HepG2 (cell line): ENCODE results near the gene ALPL. TPM values are rescaled to one million over a fixed set of nuclear protein-coding genes. Genes with fewer than 3 reads are reported as not detected.

Experiments used
- ATAC-seq: fragments of 200-7000 bp; cut with Tn5 transposase; 3 replicates; pipeline ENCODE4 v1.9.1; 2020; ENCODE audit warnings: mild to moderate bottlenecking, moderate library complexity
- BruUV-seq: library from RNA; stranded (reverse); fragments of 400-500 nt; replicated peaks from 2 replicates; lab custom pipeline; 2021; lab: Mats Ljungman, UMichigan
- CTCF ChIA-PET: fragments of 300-600 bp; formaldehyde crosslinking; extraction: SDS; loops from one replicate; lab custom pipeline; 2021; ENCODE audit warnings: low total read pairs, inconsistent platforms, low intra/inter-chr PET ratio; lab: Yijun Ruan, JAX
- POLR2A ChIA-PET: fragments of 350-600 bp; sonication (Branson Sonifier 250); formaldehyde crosslinking; loops from one replicate; lab custom pipeline; 2020; ENCODE audit warnings: antibody characterized with exemption, inconsistent platforms; lab: Yijun Ruan, JAX
- DNase-seq: peaks from one replicate; pipeline ENCODE4 v3.0.0-alpha.2; 2015; ENCODE audit warnings: low spot score
- FAIRE-seq: peaks from 3 replicates; lab custom pipeline; 2011; peaks lifted over from hg19 to GRCh38; lab: Jason Lieb, UNC
- H2AFZ ChIP-seq: one replicate; pipeline ENCODE4 v1.6.1; 2011; ENCODE audit warnings: low read length, inconsistent platforms
- H3K27ac ChIP-seq: fragments of 300-600 bp; 3 replicates; pipeline ENCODE4 v1.8.0; 2011; ENCODE audit warnings: mixed run types, mild to moderate bottlenecking, mixed read lengths, low read length, inconsistent platforms; ENCODE audit not compliant: insufficient read depth; ENCODE audit errors: extremely low read length
- H3K27me3 ChIP-seq, 2 experiments: fragments of 200-600 bp in 1 of 2; 2 replicates in 1 of 2; 3 replicates in 1 of 2; pipeline versions ENCODE4 v1.6.0 to v1.8.0; 2011; ENCODE audit warnings: low read length in 2 of 2, mild to moderate bottlenecking in 2 of 2, moderate library complexity in 2 of 2, inconsistent platforms in 1 of 2; ENCODE audit not compliant: insufficient read depth in 2 of 2, control insufficient read depth in 1 of 2
- H3K36me3 ChIP-seq, 2 experiments: fragments of 200-600 bp in 1 of 2; replicated peaks in 1 of 2; 2 replicates in 1 of 2; 3 replicates in 1 of 2; pipeline versions ENCODE4 v1.5.1 to v1.8.0; 2011; ENCODE audit warnings: low read length in 2 of 2, inconsistent platforms in 1 of 2; ENCODE audit not compliant: insufficient read depth in 2 of 2, control insufficient read depth in 1 of 2
- H3K4me1 ChIP-seq: 2 replicates; pipeline ENCODE4 v1.5.1; 2012; ENCODE audit warnings: low read length, inconsistent platforms; ENCODE audit not compliant: insufficient read depth
- H3K4me2 ChIP-seq: 2 replicates; pipeline ENCODE4 v1.6.0; 2011; ENCODE audit warnings: low read depth, low read length, inconsistent platforms
- H3K4me3 ChIP-seq, 3 experiments: fragments of 200-600 bp in 1 of 3; sonication (generic), shearing (Covaris generic) in 1 of 3; replicated peaks in 1 of 3; 2 replicates each; pipeline ENCODE4 v1.5.1; 2011 to 2016; ENCODE audit warnings: low read length in 3 of 3, inconsistent platforms in 2 of 3, low read depth in 2 of 3, mild to moderate bottlenecking in 2 of 3, control low read depth in 1 of 3, mixed read lengths in 1 of 3; ENCODE audit not compliant: insufficient read depth in 1 of 3
- H3K79me2 ChIP-seq: one replicate; pipeline ENCODE4 v1.6.1; 2011; ENCODE audit warnings: low read length, inconsistent platforms; ENCODE audit not compliant: insufficient read depth
- H3K9ac ChIP-seq: 2 replicates; pipeline ENCODE4 v1.6.0; 2011; ENCODE audit warnings: mild to moderate bottlenecking, low read depth, low read length, inconsistent platforms; ENCODE audit not compliant: insufficient read depth
- H3K9me3 ChIP-seq: 2 replicates; pipeline ENCODE4 v1.5.1; 2012; ENCODE audit warnings: mild to moderate bottlenecking, low read length
- H4K20me1 ChIP-seq: 2 replicates; pipeline ENCODE4 v1.6.0; 2011; ENCODE audit warnings: inconsistent platforms, mild to moderate bottlenecking, low read length, moderate library complexity; ENCODE audit not compliant: insufficient read depth
- REXO4 ChIP-seq: sonication (generic); formaldehyde crosslinking; IDR thresholded peaks from 2 replicates; pipeline ENCODE4 v1.8.0; 2022; ENCODE audit warnings: missing genetic modification reagents, mild to moderate bottlenecking, borderline replicate concordance
- SMAD9 ChIP-seq: sonication (generic); formaldehyde crosslinking; IDR thresholded peaks from 2 replicates; pipeline ENCODE4 v1.5.1; 2020; ENCODE audit warnings: mild to moderate bottlenecking, missing genetic modification reagents
- SRSF4 ChIP-seq: fragments of 200-400 bp; formaldehyde crosslinking; IDR thresholded peaks from one replicate; pipeline ENCODE4 v1.6.1; 2018; ENCODE audit warnings: mild to moderate bottlenecking, low read depth, low read length, moderate library complexity; ENCODE audit not compliant: poor library complexity, severe bottlenecking
- ZC3H4 ChIP-seq: sonication (generic); formaldehyde crosslinking; IDR thresholded peaks from 2 replicates; pipeline ENCODE4 v1.4.0; 2020; ENCODE audit warnings: missing genetic modification reagents, borderline replicate concordance
- ZNF263 ChIP-seq: sonication (generic); formaldehyde crosslinking; IDR thresholded peaks from 2 replicates; pipeline ENCODE4 v1.4.0; 2020; ENCODE audit warnings: missing genetic modification reagents
- ZNF652 ChIP-seq: IDR thresholded peaks from 2 replicates; pipeline ENCODE4 v1.6.1; 2016; ENCODE audit warnings: low read depth, borderline replicate concordance
- WGBS: methylation state at CpG from one replicate; pipeline ENCODE4 v1.1.6; 2017; ENCODE audit warnings: low lambda C conversion rate; 5-methylcytosine and 5-hydroxymethylcytosine counted together
- in situ Hi-C: cut with HindIII; loops from 2 replicates; pipeline ENCODE4 v1.10.0; 2017; ENCODE audit warnings: low pct_unique_long_range_greater_than_20kb; ENCODE audit not compliant: extremely low pct_ligation_motif_present
- intact Hi-C: fragments of 100-400 bp; cut with micrococcal nuclease; formaldehyde crosslinking; loops from one replicate; pipeline ENCODE4 v1.10.0; 2022; ENCODE audit not compliant: unreplicated experiment
- polyA plus RNA-seq, 8 experiments: library from polyadenylated mRNA; depleted of rRNA in 3 of 8; stranded (reverse) in 7 of 8; unstranded in 1 of 8; fragments of >200 nt; fragmentation: Illumina TruSeq in 4 of 8; extraction: Trizol in 4 of 8; gene quantifications; 2 replicates each; pipeline versions ENCODE4 v1.2.1 to v1.2.3, GENCODE V29; 2011 to 2016; ENCODE audit warnings: low read depth in 4 of 8, missing spikeins in 1 of 8, mixed read lengths in 1 of 8; ENCODE audit not compliant: insufficient read depth in 1 of 8
- total RNA-seq, 5 experiments: library from RNA; depleted of rRNA; stranded (reverse); fragments of >200 nt; fragmentation: Illumina TruSeq; extraction: Trizol; gene quantifications; 2 replicates each; pipeline ENCODE4 v1.2.3, GENCODE V29; 2016; ENCODE audit warnings: low read depth in 1 of 5
- TF ChIP-seq, protein P1 (sequence below): sonication (generic); formaldehyde crosslinking; IDR thresholded peaks from 2 replicates; pipeline ENCODE4 v1.8.0; 2022; ENCODE audit warnings: missing genetic modification reagents, mild to moderate bottlenecking, moderate library complexity, borderline replicate concordance
- TF ChIP-seq, protein P2 (sequence below): sonication (generic); formaldehyde crosslinking; IDR thresholded peaks from 2 replicates; pipeline ENCODE4 v1.4.0; 2020; ENCODE audit warnings: missing genetic modification reagents
- TF ChIP-seq, protein P3 (sequence below): sonication (generic); formaldehyde crosslinking; IDR thresholded peaks from 2 replicates; pipeline ENCODE4 v1.8.1; 2023; ENCODE audit warnings: mild to moderate bottlenecking, inconsistent platforms, moderate library complexity, missing genetic modification reagents, borderline replicate concordance

Gene ALPL
- total and polyA plus RNA-seq, 2 of the 13 experiments (the other 11 are each of a cell fraction or from before 2014, with no cell fraction given): 0.12 TPM; not detected in 1

DNA sequence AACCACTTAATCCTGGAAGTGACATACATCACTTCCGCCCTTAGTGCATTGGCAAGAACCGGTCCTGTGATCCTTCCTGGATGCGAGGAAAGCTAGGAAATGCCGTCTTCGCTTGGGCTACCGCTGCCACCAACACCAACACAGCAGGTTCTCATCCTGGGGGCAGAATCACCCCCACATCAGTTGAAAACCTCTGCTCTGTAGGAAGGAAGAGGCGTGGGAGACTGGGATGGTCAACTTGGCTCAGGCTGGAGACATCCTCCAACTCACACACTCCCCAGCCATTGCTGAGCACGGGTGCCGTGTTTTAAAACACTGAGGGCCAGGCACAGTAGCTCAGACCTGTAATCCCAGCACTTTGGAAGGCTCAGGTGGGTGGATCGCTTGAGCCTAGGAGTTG is 74.9 kb downstream of the ALPL start:
- Histone ChIP-seq H3K36me3 (no peaks in the 10 kb centered on the region), H3K4me1 (peaks cover 41% of the 10 kb centered on the region), H3K9ac (no peak overlapping the region), H3K79me2 (no peaks in the 10 kb centered on the region), H3K9me3 (no peaks in the 10 kb centered on the region), H3K27me3 (peaks cover 3 to 40% of the 10 kb centered on the region in 2 experiments; a peak in 3 of 5 replicates), H4K20me1 (no peaks in the 10 kb centered on the region), H2AFZ (no peak overlapping the region), H3K27ac (no peak overlapping the region), H3K4me3 (no peak overlapping the region), H3K4me2 (no peak overlapping the region)
- ChIA-PET POLR2A (interaction anchor here (0.6 kb wide), 1 partner anchor 446 kb away, joined by 3 read pairs; no protein-coding TSS in a partner anchor), CTCF (no interaction called here)
- no peak for TF ChIP-seq SMAD9 (CRISPR knock-in tag)
- TF ChIP-seq ZNF652: no peak
- no peak for TF ChIP-seq REXO4 (CRISPR knock-in tag)
- no peak for TF ChIP-seq ZNF263 (CRISPR knock-in tag)
- TF ChIP-seq, protein P1, sequence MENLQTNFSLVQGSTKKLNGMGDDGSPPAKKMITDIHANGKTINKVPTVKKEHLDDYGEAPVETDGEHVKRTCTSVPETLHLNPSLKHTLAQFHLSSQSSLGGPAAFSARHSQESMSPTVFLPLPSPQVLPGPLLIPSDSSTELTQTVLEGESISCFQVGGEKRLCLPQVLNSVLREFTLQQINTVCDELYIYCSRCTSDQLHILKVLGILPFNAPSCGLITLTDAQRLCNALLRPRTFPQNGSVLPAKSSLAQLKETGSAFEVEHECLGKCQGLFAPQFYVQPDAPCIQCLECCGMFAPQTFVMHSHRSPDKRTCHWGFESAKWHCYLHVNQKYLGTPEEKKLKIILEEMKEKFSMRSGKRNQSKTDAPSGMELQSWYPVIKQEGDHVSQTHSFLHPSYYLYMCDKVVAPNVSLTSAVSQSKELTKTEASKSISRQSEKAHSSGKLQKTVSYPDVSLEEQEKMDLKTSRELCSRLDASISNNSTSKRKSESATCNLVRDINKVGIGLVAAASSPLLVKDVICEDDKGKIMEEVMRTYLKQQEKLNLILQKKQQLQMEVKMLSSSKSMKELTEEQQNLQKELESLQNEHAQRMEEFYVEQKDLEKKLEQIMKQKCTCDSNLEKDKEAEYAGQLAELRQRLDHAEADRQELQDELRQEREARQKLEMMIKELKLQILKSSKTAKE (CRISPR knock-in tag): no peak
- TF ChIP-seq, protein P2, sequence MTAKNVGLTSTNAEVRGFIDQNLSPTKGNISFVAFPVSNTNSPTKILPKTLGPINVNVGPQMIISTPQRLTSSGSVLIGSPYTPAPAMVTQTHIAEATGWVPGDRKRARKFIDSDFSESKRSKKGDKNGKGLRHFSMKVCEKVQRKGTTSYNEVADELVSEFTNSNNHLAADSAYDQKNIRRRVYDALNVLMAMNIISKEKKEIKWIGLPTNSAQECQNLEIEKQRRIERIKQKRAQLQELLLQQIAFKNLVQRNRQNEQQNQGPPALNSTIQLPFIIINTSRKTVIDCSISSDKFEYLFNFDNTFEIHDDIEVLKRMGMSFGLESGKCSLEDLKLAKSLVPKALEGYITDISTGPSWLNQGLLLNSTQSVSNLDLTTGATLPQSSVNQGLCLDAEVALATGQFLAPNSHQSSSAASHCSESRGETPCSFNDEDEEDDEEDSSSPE (CRISPR knock-in tag): no peak
- TF ChIP-seq, protein P3, sequence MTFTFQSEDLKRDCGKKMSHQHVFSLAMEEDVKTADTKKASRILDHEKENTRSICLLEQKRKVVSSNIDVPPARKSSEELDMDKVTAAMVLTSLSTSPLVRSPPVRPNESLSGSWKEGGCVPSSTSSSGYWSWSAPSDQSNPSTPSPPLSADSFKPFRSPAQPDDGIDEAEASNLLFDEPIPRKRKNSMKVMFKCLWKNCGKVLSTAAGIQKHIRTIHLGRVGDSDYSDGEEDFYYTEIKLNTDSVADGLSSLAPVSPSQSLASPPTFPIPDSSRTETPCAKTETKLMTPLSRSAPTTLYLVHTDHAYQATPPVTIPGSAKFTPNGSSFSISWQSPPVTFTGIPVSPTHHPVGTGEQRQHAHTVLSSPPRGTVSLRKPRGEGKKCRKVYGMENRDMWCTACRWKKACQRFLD (CRISPR knock-in tag): no peak
- TF ChIP-seq SRSF4: no peak
- no peak for TF ChIP-seq ZC3H4
- DNase-seq (no peak), ATAC-seq (no peak), FAIRE-seq (no peak)
- 76% methylated on average over 6 of the region's 10 CpGs for WGBS
- in situ Hi-C loops (no loop called here), intact Hi-C loops (no loop called here)
- BruUV-seq: no TSS peak
